MV-4-11 (cell line): ENCODE results near the gene TNFAIP8L1.

ENCODE experiments used
- DNase-seq: peaks from one replicate; lab custom pipeline; 2025; lab: John Stamatoyannopoulos, UW

Gene TNFAIP8L1

GRCh38 chr19:4609878-4610511, 29.3 kb upstream of the TNFAIP8L1 start:
- peak; percentile 65 for DNase-seq

- DNase-seq, result no peak
Observed at GRCh38 chr19:4613254-4613751, 26.0 kb upstream of the TNFAIP8L1 start.

GRCh38 chr19:4618019-4618418, 21.3 kb upstream of the TNFAIP8L1 start:
- no peak for DNase-seq

GRCh38 chr19:4619668-4620294, 19.5 kb upstream of the TNFAIP8L1 start:
- no peak for DNase-seq

GRCh38 chr19:4620675-4621074, 18.6 kb upstream of the TNFAIP8L1 start:
- no peak for DNase-seq

DNA sequence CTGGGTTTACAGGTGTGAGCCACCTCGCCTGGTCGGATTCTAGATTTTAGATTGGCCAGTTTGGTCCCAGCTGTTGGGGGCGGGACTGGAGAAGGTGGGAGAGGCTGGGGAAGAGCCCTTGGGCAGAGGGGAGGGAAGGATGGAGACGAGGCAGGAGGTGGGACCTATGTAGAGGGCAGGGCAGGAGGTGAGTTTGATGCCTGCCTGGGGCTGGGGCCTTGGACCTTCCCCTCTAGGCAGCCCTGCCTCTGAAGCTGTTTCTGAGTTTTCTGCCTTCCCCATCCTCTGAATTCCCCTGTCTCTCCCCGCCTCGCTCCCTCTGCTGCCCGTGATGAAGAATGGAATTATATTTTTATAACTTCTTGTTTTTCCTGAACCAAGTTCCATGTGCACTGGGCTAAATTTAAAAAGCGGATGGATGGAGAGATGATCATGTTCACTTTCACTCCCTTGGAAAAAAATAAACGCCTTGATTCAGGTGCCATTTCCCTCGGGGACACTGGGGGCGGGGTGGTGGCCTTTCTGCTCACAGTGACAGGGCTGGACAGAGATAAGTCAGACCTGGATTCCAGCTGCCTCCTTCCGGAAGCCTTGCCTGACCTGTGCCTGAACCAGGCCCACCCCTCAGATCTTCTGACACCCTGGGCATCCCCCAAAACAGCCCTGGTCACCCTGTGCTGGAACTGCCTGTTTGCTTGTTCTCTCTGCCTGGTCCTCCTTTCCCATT, 16.5 kb upstream of the TNFAIP8L1 start:
- no peak for DNase-seq

GRCh38 chr19:4624301-4624700, 15.0 kb upstream of the TNFAIP8L1 start:
- DNase-seq, result no peak

DNA sequence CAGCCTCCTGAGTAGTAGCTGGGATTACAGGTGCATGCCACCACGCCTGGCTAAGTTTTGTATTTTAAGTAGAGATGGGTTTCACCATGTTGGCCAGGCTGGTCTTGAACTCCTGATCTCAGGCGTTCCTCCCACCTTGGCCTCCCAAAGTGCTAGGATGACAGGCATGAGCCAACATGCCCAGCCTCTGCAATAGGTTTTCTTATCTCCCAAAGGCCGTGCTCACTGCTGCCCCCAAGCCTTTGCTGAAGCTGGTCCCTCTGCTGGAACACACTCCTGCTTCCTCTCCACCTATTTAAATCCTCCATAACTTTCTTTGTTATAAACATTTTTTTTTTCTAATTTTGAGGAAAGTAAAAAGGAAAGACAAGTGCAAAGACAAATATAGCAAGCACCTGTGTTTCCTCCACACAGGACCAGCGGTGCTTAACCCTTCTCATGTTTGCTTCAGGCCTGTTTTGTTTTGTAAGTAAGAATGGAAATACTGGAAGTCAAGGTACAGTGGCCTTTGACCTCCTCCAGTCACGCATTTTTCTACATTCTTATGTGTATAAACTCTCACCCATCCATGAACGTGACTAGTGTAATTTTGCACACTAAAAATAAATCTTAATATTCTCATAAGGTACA, 14.5 kb upstream of the TNFAIP8L1 start:
- DNase-seq, result peak; percentile 56

DNA sequence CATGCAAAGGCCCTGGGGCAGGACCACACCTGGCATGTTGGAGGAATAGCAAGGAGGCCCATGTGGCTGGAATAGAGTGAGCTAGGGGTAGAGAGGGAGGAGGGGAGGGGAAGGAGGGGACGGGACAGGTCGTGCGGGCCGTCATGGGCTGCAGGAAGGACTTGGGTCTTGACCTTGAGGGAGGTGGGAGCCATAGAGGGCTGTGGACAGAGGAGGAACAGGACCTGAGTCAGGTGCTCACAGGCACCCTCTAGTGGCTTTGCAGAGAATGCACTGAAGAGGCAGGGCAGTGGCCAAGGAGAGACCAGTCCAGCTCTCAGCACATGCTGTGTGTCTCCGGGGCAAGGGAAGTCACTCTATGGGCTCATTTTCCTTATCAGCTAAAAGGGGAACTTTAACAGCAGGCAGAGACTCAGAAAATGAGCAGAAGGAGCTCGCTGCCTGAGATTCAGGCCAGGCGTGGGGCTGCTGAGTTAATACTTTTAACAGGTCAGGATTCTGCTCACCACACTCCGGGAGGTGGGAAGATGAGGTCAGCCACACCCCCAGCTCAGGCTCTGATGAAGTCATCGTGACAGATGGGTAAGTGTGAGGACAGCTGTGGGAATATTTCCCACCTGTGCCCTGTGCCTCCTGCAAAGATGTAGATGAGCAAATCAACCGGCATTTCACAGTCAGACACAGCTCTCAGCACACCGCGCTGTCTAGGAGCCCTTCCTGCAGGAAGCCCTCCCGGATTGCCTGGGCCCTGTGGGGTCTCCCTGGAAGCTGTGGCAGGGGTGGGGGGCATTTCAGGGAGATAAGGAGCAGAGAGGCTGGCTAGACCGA, 6.0 kb upstream of the TNFAIP8L1 start:
- DNase-seq, result peak; percentile 95

DNA sequence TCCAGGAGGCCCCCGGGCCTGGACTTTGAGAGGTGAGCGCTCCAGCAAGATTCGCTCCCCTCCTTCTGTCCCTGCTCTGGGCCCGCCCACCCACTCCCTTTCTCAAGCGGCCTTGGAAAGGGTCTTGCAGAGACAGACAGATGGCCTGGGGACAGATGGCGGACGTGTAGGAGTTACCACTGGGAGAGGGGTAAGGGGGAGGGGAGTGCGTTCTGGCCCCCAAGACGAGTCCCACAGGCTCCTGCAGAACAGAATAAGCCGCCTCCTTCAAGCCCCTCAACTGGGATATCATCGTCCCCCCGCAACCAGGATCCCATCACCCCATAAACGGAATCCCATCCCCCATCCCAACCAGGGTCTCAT, 3.6 kb upstream of the TNFAIP8L1 start:
- DNase-seq, result no peak

GRCh38 chr19:4636151-4636717, 3.1 kb upstream of the TNFAIP8L1 start:
- peak; percentile 23 for DNase-seq

DNA sequence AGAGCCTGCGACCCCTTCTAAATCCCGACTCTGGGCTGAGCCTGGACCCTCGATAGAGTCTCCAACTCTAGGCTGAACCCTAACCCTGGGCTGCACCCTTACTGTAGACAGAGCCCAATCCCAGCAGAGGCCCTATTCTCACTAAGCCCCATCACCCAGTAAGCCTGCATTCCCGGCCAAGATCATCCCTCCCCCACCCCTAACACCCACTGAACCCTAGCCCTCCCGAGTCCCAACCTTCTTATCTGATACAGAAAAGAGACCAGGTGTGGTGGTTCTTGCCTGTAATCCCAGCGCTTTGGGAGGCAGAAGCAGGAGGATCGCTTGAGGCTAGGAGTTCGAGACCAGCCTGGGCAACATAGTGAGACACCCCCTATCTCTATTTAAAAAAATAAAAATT, 2.6 kb upstream of the TNFAIP8L1 start:
- DNase-seq, result no peak

- no peak for DNase-seq
Observed at GRCh38 chr19:4638317-4638716, 999 bp upstream of the TNFAIP8L1 start.

DNA sequence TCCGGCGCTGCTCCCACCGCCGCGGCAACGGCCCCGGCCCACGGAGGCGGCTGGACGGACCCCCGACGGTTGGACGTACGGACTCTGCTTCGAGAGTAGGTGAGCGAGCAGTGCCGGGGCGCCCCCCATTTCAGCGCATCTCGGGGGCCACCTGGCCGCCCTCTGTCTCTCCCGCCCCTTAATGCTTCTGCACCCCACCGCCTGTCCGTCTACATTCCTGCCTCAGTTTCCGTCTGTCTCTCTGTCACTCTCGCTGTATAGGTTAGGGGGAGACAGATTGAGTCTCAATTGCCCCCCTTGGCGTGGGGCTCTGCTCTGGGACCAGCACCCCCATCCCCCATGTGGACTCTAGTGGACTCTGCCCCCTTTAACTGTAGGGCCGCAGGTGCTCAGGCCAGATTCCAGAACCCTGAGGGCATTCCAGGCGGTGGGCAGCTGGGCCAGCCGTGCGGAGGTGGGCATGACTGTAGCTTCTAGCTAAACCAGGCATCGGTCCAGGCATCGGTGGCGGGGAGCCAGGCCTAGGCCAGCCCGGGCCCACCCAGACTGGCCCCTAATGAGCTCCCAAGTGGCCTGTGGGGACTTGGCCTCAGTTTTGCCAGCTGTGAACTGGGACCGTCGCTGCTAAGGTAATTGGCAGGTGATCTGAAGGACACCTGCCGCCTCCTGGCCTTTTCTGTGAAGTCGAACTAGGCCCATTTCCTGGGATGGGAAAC, 373 bp downstream of the TNFAIP8L1 start:
- no peak for DNase-seq

DNA sequence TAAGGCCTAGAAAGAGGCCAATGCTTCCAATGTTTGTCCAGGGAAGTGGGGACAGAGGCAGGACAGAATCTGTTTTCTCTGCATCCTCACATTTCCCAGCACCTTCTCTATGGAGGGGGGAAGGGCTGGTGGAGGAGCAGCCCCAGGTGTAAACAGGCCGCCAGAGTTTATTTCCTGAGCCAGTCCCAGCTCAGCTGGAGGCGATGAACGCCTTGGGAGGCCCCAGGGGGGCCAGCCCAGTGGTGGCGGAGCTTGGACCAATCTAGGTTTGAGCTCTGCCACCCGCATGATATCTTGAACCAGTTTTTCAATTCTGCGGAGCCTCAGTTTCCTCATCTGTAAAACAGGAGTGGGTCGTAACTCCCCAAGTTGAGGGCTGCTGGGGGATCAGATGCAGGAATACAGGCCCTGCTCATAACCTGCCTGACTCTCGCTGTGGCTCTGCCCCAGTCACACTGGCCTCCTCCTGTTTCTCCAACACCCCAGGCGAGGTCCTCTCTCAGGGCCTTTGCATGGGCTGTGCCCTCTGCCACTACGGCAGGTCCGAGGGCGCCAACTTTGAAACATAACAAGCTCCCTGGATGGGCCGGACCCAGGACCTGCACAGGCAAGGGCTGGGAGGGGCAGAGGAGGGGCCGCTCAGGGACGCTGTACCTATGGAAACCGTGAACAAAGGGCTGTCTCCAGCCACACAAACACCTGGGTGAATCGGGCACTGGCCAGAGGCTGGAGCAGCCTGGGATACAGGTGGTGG, 1.1 kb downstream of the TNFAIP8L1 start:
- no peak for DNase-seq

DNA sequence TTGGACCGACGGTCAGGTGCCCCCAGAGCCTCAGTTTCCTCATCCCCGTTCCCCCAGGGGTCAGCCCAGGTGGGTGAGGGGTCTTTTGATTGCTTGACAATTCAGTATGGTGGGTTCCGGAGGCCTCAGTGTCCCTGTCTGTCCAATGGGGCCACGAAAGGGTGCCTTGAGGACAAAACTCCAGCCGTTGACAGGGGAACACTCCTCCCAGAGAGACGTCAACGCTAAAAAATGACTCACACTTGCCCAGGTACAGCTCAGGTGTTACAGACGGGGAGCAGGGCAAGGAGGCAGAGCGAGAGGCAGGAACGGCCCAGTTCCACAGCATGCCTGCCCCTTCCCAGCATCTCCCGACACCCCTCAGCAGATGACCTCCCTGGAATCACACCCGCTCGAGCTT, 1.8 kb downstream of the TNFAIP8L1 start:
- no peak for DNase-seq

GRCh38 chr19:4642625-4643024, 3.3 kb downstream of the TNFAIP8L1 start:
- DNase-seq, result no peak

- DNase-seq, result no peak
Observed at GRCh38 chr19:4645718-4646117, 6.4 kb downstream of the TNFAIP8L1 start.

GRCh38 chr19:4647676-4648644, 8.6 kb downstream of the TNFAIP8L1 start:
- DNase-seq, result no peak
